ENCODE measurements around the gene STX4.

STX4 gene

GRCh38 chr16:31043898-31044481 lies 10.6 kb downstream of the STX4 start:
- Histone ChIP-seq H3K9me3 (ENCODE audit: insufficient read depth, low read length) (no peaks in the 10 kb centered on the region), H3K4me1 (ENCODE audit: insufficient read depth, insufficient read length) (peaks cover 3% of the 10 kb centered on the region), H3K4me3 (ENCODE audit: insufficient read length, low read depth) (no peak overlapping the region), H3K9ac (ENCODE audit: insufficient read length, low read depth) (no peak overlapping the region), H3K27me3 (ENCODE audit: insufficient read depth, insufficient read length) (no peaks in the 10 kb centered on the region), H3K36me3 (ENCODE audit: insufficient read depth, insufficient read length, low read length) (peaks cover 34% of the 10 kb centered on the region)
- no peak for DNase-seq (ENCODE audit: low read depth, low spot score)
- TF ChIP-seq YY1 (IDR thresholded peaks at IDR 0.05; ENCODE audit: insufficient read depth, insufficient read length) (no peak), ZNF274 (IDR thresholded peaks at IDR 0.05; ENCODE audit: low read depth, low read length) (no peak), SUZ12 (IDR thresholded peaks at IDR 0.05; ENCODE audit: extremely low read depth, insufficient read depth, insufficient read length) (no peak)

- TF ChIP-seq YY1 (IDR thresholded peaks at IDR 0.05; ENCODE audit: insufficient read depth, insufficient read length) (no peak), SUZ12 (IDR thresholded peaks at IDR 0.05; ENCODE audit: extremely low read depth, insufficient read depth, insufficient read length) (no peak), ZNF274 (IDR thresholded peaks at IDR 0.05; ENCODE audit: low read depth, low read length) (no peak)
- Histone ChIP-seq H3K27me3 (ENCODE audit: insufficient read depth, insufficient read length) (no peaks in the 10 kb centered on the region), H3K9me3 (ENCODE audit: insufficient read depth, low read length) (no peaks in the 10 kb centered on the region), H3K4me3 (ENCODE audit: insufficient read length, low read depth) (no peak overlapping the region), H3K4me1 (ENCODE audit: insufficient read depth, insufficient read length) (peaks cover 7% of the 10 kb centered on the region), H3K9ac (ENCODE audit: insufficient read length, low read depth) (no peak overlapping the region), H3K36me3 (ENCODE audit: insufficient read depth, insufficient read length, low read length) (no peaks in the 10 kb centered on the region)
- DNase-seq (ENCODE audit: low read depth, low spot score) = no peak
Observed at GRCh38 chr16:31050280-31051030, 17.1 kb downstream of the STX4 start.

GRCh38 chr16:31052114-31052513 lies 18.8 kb downstream of the STX4 start:
- Histone ChIP-seq H3K9ac (ENCODE audit: insufficient read length, low read depth) (no peak overlapping the region), H3K4me1 (ENCODE audit: insufficient read depth, insufficient read length) (peaks cover 7% of the 10 kb centered on the region), H3K9me3 (ENCODE audit: insufficient read depth, low read length) (no peaks in the 10 kb centered on the region), H3K4me3 (ENCODE audit: insufficient read length, low read depth) (no peak overlapping the region), H3K27me3 (ENCODE audit: insufficient read depth, insufficient read length) (no peaks in the 10 kb centered on the region), H3K36me3 (ENCODE audit: insufficient read depth, insufficient read length, low read length) (no peaks in the 10 kb centered on the region)
- no peak for DNase-seq (ENCODE audit: low read depth, low spot score)
- TF ChIP-seq ZNF274 (IDR thresholded peaks at IDR 0.05; ENCODE audit: low read depth, low read length) (no peak), SUZ12 (IDR thresholded peaks at IDR 0.05; ENCODE audit: extremely low read depth, insufficient read depth, insufficient read length) (no peak), YY1 (IDR thresholded peaks at IDR 0.05; ENCODE audit: insufficient read depth, insufficient read length) (no peak)

DNA sequence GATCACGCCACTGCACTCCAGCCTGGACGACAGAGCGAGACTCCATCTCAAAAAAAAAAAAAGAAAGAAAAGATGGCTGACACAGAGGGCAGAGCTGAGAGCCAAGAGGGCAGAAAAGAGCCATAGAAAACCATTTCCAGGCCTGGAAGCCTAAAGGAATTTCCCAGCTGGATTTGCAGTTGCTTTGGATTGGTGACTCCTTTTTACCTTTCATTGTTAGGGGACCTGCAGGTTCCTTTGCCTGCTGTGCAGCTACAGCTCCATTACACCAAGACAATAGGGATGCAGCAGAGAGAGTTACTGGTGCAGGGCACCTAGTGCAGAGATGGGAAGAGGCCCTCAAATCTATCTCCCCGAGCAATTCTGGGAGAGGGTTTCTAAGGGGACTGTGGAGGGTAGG lies 22.3 kb downstream of the STX4 start:
- Histone ChIP-seq H3K4me3 (ENCODE audit: insufficient read length, low read depth) (no peak overlapping the region), H3K4me1 (ENCODE audit: insufficient read depth, insufficient read length) (peaks cover 2% of the 10 kb centered on the region), H3K27me3 (ENCODE audit: insufficient read depth, insufficient read length) (no peaks in the 10 kb centered on the region), H3K36me3 (ENCODE audit: insufficient read depth, insufficient read length, low read length) (peaks cover 16% of the 10 kb centered on the region), H3K9ac (ENCODE audit: insufficient read length, low read depth) (no peak overlapping the region), H3K9me3 (ENCODE audit: insufficient read depth, low read length) (no peaks in the 10 kb centered on the region)
- DNase-seq (ENCODE audit: low read depth, low spot score) = no peak
- TF ChIP-seq SUZ12 (IDR thresholded peaks at IDR 0.05; ENCODE audit: extremely low read depth, insufficient read depth, insufficient read length) = no peak
- no peak for TF ChIP-seq YY1 (IDR thresholded peaks at IDR 0.05; ENCODE audit: insufficient read depth, insufficient read length)
- TF ChIP-seq ZNF274 (IDR thresholded peaks at IDR 0.05; ENCODE audit: low read depth, low read length) = no peak

- peaks cover 50% of the 10 kb centered on the region for H3K36me3 ChIP-seq (ENCODE audit: insufficient read depth, insufficient read length, low read length)
- TF ChIP-seq YY1 (IDR thresholded peaks at IDR 0.05; ENCODE audit: insufficient read depth, insufficient read length) (no peak), SUZ12 (IDR thresholded peaks at IDR 0.05; ENCODE audit: extremely low read depth, insufficient read depth, insufficient read length) (no peak), ZNF274 (IDR thresholded peaks at IDR 0.05; ENCODE audit: low read depth, low read length) (no peak)
Observed at GRCh38 chr16:31061126-31061812, 27.9 kb downstream of the STX4 start.

DNA sequence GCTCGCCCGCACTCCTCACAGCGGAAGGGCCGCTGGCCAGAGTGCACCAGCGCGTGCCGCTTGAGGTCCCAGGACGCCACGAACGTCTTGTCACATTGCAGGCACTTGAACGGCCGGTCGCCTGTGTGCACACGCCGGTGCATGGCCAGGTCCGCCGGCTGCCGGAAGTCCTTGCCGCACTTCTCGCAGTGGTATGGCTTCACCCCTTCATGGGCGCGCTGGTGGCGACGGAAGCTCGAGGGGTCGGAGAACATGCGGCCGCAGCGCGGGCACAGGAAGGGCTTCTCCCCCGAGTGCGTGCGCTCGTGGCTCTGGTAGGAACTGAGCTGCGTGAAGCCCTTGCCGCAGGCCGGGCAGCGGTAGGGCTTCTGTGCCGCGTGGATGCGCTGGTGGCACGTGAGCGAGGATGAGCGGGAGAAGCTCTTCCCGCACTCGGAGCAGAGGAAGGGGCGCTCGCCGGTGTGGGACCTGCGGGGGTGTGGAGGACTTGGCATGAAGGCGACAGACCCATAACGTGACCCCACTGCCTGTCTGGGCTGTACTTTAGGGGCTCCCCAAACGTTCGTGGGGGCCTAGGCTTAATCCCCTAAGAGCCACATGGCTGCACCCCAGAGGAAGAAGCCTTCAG lies 28.6 kb downstream of the STX4 start:
- Histone ChIP-seq H3K9me3 (ENCODE audit: insufficient read depth, low read length) (no peaks in the 10 kb centered on the region), H3K36me3 (ENCODE audit: insufficient read depth, insufficient read length, low read length) (peaks cover 53% of the 10 kb centered on the region), H3K4me1 (ENCODE audit: insufficient read depth, insufficient read length) (no peaks in the 10 kb centered on the region), H3K4me3 (ENCODE audit: insufficient read length, low read depth) (no peak overlapping the region), H3K9ac (ENCODE audit: insufficient read length, low read depth) (no peak overlapping the region), H3K27me3 (ENCODE audit: insufficient read depth, insufficient read length) (no peaks in the 10 kb centered on the region)
- no peak for DNase-seq (ENCODE audit: low read depth, low spot score)
- TF ChIP-seq YY1 (IDR thresholded peaks at IDR 0.05; ENCODE audit: insufficient read depth, insufficient read length) (no peak), SUZ12 (IDR thresholded peaks at IDR 0.05; ENCODE audit: extremely low read depth, insufficient read depth, insufficient read length) (no peak), ZNF274 (IDR thresholded peaks at IDR 0.05; ENCODE audit: low read depth, low read length) (no peak)

More at GRCh38 chr16:31061126-31061812, 27.9 kb downstream of the STX4 start:
- DNase-seq (ENCODE audit: low read depth, low spot score) = no peak
- Histone ChIP-seq H3K4me3 (ENCODE audit: insufficient read length, low read depth) (no peak overlapping the region), H3K9me3 (ENCODE audit: insufficient read depth, low read length) (no peaks in the 10 kb centered on the region), H3K4me1 (ENCODE audit: insufficient read depth, insufficient read length) (no peaks in the 10 kb centered on the region), H3K9ac (ENCODE audit: insufficient read length, low read depth) (no peak overlapping the region), H3K27me3 (ENCODE audit: insufficient read depth, insufficient read length) (no peaks in the 10 kb centered on the region)

GRCh38 chr16:31063495-31063842 lies 30.1 kb downstream of the STX4 start:
- Histone ChIP-seq H3K27me3 (ENCODE audit: insufficient read depth, insufficient read length) (no peaks in the 10 kb centered on the region), H3K4me3 (ENCODE audit: insufficient read length, low read depth) (no peak overlapping the region), H3K4me1 (ENCODE audit: insufficient read depth, insufficient read length) (no peaks in the 10 kb centered on the region), H3K9me3 (ENCODE audit: insufficient read depth, low read length) (no peaks in the 10 kb centered on the region), H3K36me3 (ENCODE audit: insufficient read depth, insufficient read length, low read length) (peaks cover 54% of the 10 kb centered on the region), H3K9ac (ENCODE audit: insufficient read length, low read depth) (no peak overlapping the region)
- no peak for DNase-seq (ENCODE audit: low read depth, low spot score)
- TF ChIP-seq ZNF274 (IDR thresholded peaks at IDR 0.05; ENCODE audit: low read depth, low read length) (no peak), SUZ12 (IDR thresholded peaks at IDR 0.05; ENCODE audit: extremely low read depth, insufficient read depth, insufficient read length) (no peak), YY1 (IDR thresholded peaks at IDR 0.05; ENCODE audit: insufficient read depth, insufficient read length) (no peak)

All from NT2/D1 (cell line).